DND-41 (cell line): ENCODE measurements around the gene TYR.
"Not testable (repeated sequence)": the region's sequence is repeated elsewhere in the genome, so short reads cannot be mapped to it uniquely, and the experiment has no call there.

Source experiments
- EZH2 ChIP-seq: IDR thresholded peaks from 3 replicates; pipeline ENCODE4 v1.6.1; 2012; ENCODE audit warnings: borderline replicate concordance, low read depth, mild to moderate bottlenecking, moderate library complexity, low read length, inconsistent platforms; ENCODE audit not compliant: severe bottlenecking
- TF ChIP-seq, protein P1 (sequence below): IDR thresholded peaks from 2 replicates; pipeline ENCODE4 v1.5.1; 2012; ENCODE audit warnings: borderline replicate concordance, low read length, moderate library complexity, mild to moderate bottlenecking; ENCODE audit not compliant: poor library complexity, severe bottlenecking; ENCODE audit errors: extremely low read depth

DNA sequence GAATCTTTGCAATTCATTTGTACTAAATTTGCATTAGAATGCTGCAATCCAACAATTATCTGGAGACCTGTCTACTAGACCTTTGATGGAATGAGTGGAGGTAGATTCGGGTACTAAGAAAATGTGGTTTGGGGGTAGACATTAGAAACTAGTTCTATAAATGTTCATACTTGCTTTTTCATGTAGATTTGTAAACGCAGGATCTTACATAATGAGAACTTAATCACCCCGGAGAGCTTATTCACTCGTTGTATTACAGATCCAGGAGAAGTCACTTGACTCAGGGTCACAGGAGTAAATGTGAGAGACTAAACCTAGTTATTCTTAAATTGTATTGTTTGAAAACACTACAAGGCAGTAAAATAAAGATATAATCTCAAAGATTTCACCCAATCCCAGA is 154.3 kb downstream of the TYR start:
- TF ChIP-seq, protein P1, sequence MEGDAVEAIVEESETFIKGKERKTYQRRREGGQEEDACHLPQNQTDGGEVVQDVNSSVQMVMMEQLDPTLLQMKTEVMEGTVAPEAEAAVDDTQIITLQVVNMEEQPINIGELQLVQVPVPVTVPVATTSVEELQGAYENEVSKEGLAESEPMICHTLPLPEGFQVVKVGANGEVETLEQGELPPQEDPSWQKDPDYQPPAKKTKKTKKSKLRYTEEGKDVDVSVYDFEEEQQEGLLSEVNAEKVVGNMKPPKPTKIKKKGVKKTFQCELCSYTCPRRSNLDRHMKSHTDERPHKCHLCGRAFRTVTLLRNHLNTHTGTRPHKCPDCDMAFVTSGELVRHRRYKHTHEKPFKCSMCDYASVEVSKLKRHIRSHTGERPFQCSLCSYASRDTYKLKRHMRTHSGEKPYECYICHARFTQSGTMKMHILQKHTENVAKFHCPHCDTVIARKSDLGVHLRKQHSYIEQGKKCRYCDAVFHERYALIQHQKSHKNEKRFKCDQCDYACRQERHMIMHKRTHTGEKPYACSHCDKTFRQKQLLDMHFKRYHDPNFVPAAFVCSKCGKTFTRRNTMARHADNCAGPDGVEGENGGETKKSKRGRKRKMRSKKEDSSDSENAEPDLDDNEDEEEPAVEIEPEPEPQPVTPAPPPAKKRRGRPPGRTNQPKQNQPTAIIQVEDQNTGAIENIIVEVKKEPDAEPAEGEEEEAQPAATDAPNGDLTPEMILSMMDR, result not testable (repeated sequence)
- not testable (repeated sequence) for TF ChIP-seq EZH2
